Fibroblast of lung (primary cell): ENCODE results near the gene EXOSC6. TPM values are rescaled to one million over a fixed set of nuclear protein-coding genes. Genes with fewer than 3 reads are reported as not detected.
A peak's percentile ranks its signal among the peaks of the same experiment; 100 is the strongest.

ENCODE experiments used
- DNase-seq, 2 donors: peaks; one replicate each; pipeline versions ENCODE4 v3.0.0 to v3.0.0-alpha.2; 2010; ENCODE audit warnings: low read depth in 2 of 2
- H2AFZ ChIP-seq: 2 replicates; pipeline ENCODE4 v1.5.1; 2012; ENCODE audit warnings: low read length, control low read depth, inconsistent platforms
- H3K27ac ChIP-seq: 2 replicates; pipeline ENCODE4 v1.5.1; 2011; ENCODE audit warnings: low read length, control low read depth; ENCODE audit not compliant: insufficient read depth
- H3K27me3 ChIP-seq: 2 replicates; pipeline ENCODE4 v1.5.1; 2011; ENCODE audit warnings: mild to moderate bottlenecking, low read length; ENCODE audit not compliant: control insufficient read depth, insufficient read depth
- H3K36me3 ChIP-seq: 2 replicates; pipeline ENCODE4 v1.5.1; 2011; ENCODE audit warnings: low read length; ENCODE audit not compliant: control insufficient read depth, insufficient read depth
- H3K4me1 ChIP-seq: 2 replicates; pipeline ENCODE4 v1.5.1; 2011; ENCODE audit warnings: low read length; ENCODE audit not compliant: control insufficient read depth, insufficient read depth; ENCODE audit errors: extremely low read depth
- H3K4me2 ChIP-seq: 2 replicates; pipeline ENCODE4 v1.5.1; 2011; ENCODE audit warnings: low read length, control low read depth; ENCODE audit not compliant: insufficient read depth; ENCODE audit errors: extremely low read depth
- H3K4me3 ChIP-seq, 4 experiments: fragments of 200-600 bp in 1 of 4; sonication (generic) in 1 of 4; replicated peaks in 1 of 4; 2 replicates each; pipeline ENCODE4 v1.5.1; 2011 to 2016; ENCODE audit warnings: low read length in 4 of 4, low read depth in 3 of 4, mild to moderate bottlenecking in 3 of 4, control low read depth in 2 of 4, inconsistent platforms in 1 of 4, mixed read lengths in 1 of 4; ENCODE audit not compliant: insufficient read depth in 1 of 4; ENCODE audit errors: control extremely low read depth in 1 of 4
- H3K79me2 ChIP-seq: 2 replicates; pipeline ENCODE4 v1.5.1; 2012; ENCODE audit warnings: mild to moderate bottlenecking, low read length, inconsistent platforms; ENCODE audit not compliant: control insufficient read depth, insufficient read depth
- H3K9ac ChIP-seq: 2 replicates; pipeline ENCODE4 v1.5.1; 2011; ENCODE audit warnings: mild to moderate bottlenecking, low read length, control low read depth; ENCODE audit not compliant: insufficient read depth
- H3K9me3 ChIP-seq: 2 replicates; pipeline ENCODE4 v1.5.1; 2012; ENCODE audit warnings: low read depth, low read length; ENCODE audit not compliant: control insufficient read depth, insufficient read depth
- H4K20me1 ChIP-seq: 2 replicates; pipeline ENCODE4 v1.5.1; 2011; ENCODE audit warnings: low read length; ENCODE audit not compliant: control insufficient read depth, insufficient read depth; ENCODE audit errors: extremely low read depth
- CTCF ChIP-seq, 2 donors: IDR thresholded peaks in 1 of 2; conservative IDR thresholded peaks in 1 of 2; 1 replicate in 1 of 2; 2 replicates in 1 of 2; pipeline ENCODE4 v1.5.1; 2011 to 2012; ENCODE audit warnings: low read length in 2 of 2, control low read depth in 1 of 2, inconsistent platforms in 1 of 2, low read depth in 1 of 2, mild to moderate bottlenecking in 1 of 2
- EZH2 ChIP-seq: IDR thresholded peaks from 2 replicates; pipeline ENCODE4 v1.5.1; 2012; ENCODE audit warnings: low read length, control low read depth, mild to moderate bottlenecking; ENCODE audit errors: missing control alignments
- polyA minus RNA-seq: library from RNA; depleted of rRNA, polyadenylated mRNA; stranded (reverse); fragments of >200 nt; gene quantifications from 2 replicates; pipeline ENCODE4 v1.2.3, GENCODE V29; 2011; ENCODE audit warnings: low replicate concordance
- polyA plus RNA-seq, 2 donors: library from polyadenylated mRNA; depleted of rRNA in 1 of 2; stranded (reverse) in 1 of 2; unstranded in 1 of 2; fragments of >200 nt; gene quantifications; 2 replicates each; pipeline ENCODE4 v1.2.1, GENCODE V29; 2011 to 2012; ENCODE audit warnings: missing spikeins in 1 of 2
- total RNA-seq: library from RNA; depleted of rRNA; stranded (reverse); fragments of >200 nt; gene quantifications from 2 replicates; pipeline ENCODE4 v1.2.1, GENCODE V29; 2014

EXOSC6 gene
- total RNA-seq (47.2 and 49.6 TPM in 2 replicates), polyA plus RNA-seq (8.6 and 12.0 TPM in 2 replicates), polyA minus RNA-seq (9.9 and 12.3 TPM in 2 replicates)
- polyA plus RNA-seq (2012), result 5.6 and 9.4 TPM in 2 replicates

DNA sequence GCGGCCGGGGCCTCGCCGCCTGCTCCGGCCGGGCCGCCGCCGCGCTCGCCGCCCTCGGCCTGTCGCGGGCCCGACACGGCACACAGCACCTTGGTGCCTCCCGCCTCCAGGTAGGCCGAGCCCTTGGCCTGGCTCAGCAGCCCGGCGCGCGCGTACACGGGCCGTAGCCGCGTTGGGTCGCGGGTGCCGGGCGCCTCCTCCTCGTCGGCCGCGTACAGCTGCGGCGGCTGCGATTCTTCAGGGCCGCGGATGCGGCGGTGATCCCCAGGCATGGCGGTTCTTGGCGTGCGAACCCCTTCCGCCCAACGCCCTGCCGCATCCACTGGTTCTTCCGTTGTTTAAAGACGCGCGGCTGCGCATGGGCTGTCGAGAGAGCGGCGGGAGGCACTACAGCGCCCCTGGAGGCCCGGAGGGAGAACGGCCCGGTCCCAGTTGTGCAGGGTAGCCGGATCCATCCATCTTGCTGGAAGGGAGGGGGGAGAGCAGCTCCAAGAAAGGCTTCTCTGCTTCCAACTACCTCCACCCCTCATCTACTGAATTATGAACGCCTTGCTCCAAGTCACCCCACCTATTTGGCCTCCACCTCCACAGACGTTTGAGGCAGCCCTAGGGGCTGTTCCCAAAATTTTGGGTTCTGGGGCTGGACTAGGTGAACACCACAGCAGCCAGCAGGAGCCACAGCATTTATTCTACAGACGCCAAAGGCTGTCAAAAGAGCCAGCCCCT is at the start of gene EXOSC6:
EXOSC6 (minus strand) TSS at position 312 of the 726 bp plus-strand sequence; CDS start at position 272, 40 bp downstream.
- H3K27ac ChIP-seq, result peak within 1 kb of the TSS; percentile 70
- H4K20me1 ChIP-seq, result no peaks in the 10 kb centered on the region
- H3K4me1 ChIP-seq, result no peaks in the 10 kb centered on the region
- H3K36me3 ChIP-seq, result peaks cover 25% of the 10 kb centered on the region
- H3K9me3 ChIP-seq, result no peaks in the 10 kb centered on the region
- H3K4me2 ChIP-seq, result peak within 1 kb of the TSS; percentile 90
- H3K9ac ChIP-seq, result peak within 1 kb of the TSS; percentile 73
- no peak within 1 kb of the TSS for H2AFZ ChIP-seq
- H3K79me2 ChIP-seq, result peaks cover 21% of the 10 kb centered on the region
- peak; percentile 92 for DNase-seq
- peak within 1 kb of the TSS; percentile 55 to 65 (median 62) for H3K4me3 ChIP-seq
- no peaks in the 10 kb centered on the region for H3K27me3 ChIP-seq
- no peak for TF ChIP-seq EZH2
- TF ChIP-seq CTCF (conservative IDR thresholded peaks at IDR 0.05 in 1 of 2, IDR thresholded peaks at IDR 0.05 in 1 of 2; ENCODE audit: low read depth in 1 of 2, low read length in 2 of 2), result peak; percentile 74 to 88

DNA sequence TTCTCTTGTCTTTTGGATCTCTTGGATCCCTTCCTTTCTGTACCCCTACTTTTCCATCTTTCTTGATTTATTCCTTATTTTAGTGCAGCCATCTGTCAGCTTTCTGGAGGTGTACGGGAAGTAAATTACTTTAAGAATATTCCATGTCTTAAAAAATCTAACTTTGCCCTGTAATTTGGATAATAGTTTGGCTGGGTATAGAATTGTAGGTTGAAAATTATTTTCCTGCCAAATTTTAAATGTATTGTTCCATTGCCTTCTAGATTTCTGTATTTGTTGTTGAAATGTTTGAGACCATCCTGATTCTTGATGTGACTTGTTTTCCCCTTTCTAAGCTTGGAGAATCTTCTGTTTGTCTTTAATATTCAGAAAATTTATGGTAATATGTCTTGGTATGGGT is 49.4 kb upstream of the EXOSC6 start:
- Histone ChIP-seq H3K36me3 (no peaks in the 10 kb centered on the region), H3K4me3 (no peak overlapping the region), H3K79me2 (peaks cover 29% of the 10 kb centered on the region), H2AFZ (no peak overlapping the region), H3K9me3 (no peaks in the 10 kb centered on the region), H3K27me3 (no peaks in the 10 kb centered on the region), H3K9ac (no peak overlapping the region), H3K4me1 (peaks cover 4% of the 10 kb centered on the region), H3K4me2 (no peak overlapping the region), H4K20me1 (no peaks in the 10 kb centered on the region), H3K27ac (no peak overlapping the region)
- DNase-seq, result no peak
- TF ChIP-seq CTCF (conservative IDR thresholded peaks at IDR 0.05 in 1 of 2, IDR thresholded peaks at IDR 0.05 in 1 of 2; ENCODE audit: low read depth in 1 of 2, low read length in 2 of 2) (no peak), EZH2 (no peak)

DNA sequence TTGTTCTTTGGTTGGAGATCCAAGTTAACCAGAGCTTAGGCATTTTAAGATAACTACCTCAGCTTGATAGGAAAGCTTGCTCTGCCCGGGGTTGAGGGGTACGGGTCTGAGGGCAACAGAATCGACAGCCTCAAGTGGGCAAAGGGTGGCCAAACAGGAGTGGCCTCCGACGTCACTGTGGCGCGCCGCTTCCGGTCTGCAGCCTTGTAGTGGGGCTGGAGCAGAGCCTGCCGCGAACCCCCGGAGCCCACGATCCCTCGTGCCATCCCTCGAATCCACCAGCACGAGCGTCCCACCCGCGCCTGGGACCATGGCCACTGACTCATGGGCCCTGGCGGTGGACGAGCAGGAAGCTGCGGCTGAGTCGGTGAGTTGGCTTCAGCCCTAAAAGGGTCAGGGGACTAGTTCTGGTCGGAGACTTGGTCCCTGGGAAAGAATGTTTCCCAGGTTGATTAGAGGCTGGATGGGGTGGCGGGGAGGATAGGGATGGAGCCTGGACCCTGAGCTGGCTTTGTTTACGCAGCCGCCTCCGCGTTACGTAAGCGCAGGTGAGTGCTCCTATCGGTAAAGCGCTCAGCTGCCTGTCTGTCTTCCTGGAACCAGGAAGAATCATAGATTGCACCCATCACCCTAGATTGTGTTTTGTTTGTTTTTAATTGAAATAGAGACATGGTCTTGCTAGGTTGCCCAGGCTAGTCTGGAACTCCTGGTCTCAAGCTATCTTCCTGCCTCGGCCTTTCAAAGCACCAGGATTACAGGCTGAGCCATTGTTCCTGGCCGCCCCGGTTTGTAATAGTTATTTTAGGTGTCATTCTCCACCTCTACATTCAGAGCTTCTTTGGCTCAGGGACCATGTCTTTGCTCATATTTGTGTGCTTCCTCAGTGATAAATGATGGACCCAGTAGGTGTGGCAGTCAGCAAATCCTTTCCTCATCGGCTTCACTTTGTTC is 47.5 kb upstream of the EXOSC6 start, which contains the start of gene DDX19B:
DDX19B (plus strand) TSS at position 199 of the 951 bp plus-strand sequence; CDS start at position 311, 112 bp downstream.
- no peaks in the 10 kb centered on the region for H4K20me1 ChIP-seq

More for the DNA sequence above, 47.5 kb upstream of the EXOSC6 start, which contains the start of gene DDX19B:
- Histone ChIP-seq H3K4me1 (peaks cover 4% of the 10 kb centered on the region), H3K36me3 (no peaks in the 10 kb centered on the region), H3K4me3 (peak within 1 kb of the TSS; percentile 83 to 98 (median 95)), H3K9me3 (no peaks in the 10 kb centered on the region), H3K4me2 (peak within 1 kb of the TSS; percentile 96), H2AFZ (peak within 1 kb of the TSS; percentile 98), H3K9ac (peak within 1 kb of the TSS; percentile 97), H3K27ac (peak within 1 kb of the TSS; percentile 88), H3K79me2 (peaks cover 23% of the 10 kb centered on the region), H3K27me3 (no peaks in the 10 kb centered on the region)
- TF ChIP-seq CTCF (conservative IDR thresholded peaks at IDR 0.05 in 1 of 2, IDR thresholded peaks at IDR 0.05 in 1 of 2; ENCODE audit: low read depth in 1 of 2, low read length in 2 of 2), result no peak
- TF ChIP-seq EZH2, result no peak
- DNase-seq, result peak; percentile 71 to 72
